ENCODE data around the gene RPL19. TPM values are rescaled to one million over a fixed set of nuclear protein-coding genes. Genes with fewer than 3 reads are reported as not detected.

The RPL19 gene
- total RNA-seq, 1 donor from 2014 or later = 1,451 TPM

DNA sequence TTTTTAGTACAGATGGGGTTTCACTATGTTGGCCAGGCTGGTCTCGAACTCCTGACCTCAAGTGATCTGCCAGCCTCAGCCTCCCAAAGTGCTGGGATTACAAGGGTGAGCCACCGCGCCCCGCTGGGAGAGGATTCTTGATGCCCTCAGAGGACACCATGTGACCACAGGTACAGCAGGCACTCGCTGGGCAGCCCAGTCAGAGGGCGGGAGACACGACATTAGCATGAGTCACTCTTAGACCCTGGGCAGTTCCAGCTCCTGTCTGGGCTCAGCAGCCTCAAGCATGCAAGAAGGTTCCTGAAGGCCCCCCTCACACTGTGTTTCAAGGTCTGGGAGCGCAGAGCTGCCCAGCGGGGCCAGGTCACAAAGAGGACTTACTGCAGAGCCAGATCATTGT, 13.8 kb downstream of the RPL19 start:
- Mint-ChIP-seq H3K27me3 (ENCODE audit: low read depth, unreplicated experiment) (peaks cover 46% of the 10 kb centered on the region), H3K4me1 (ENCODE audit: low read depth, unreplicated experiment) (peaks cover 2% of the 10 kb centered on the region), H3K9me3 (ENCODE audit: unreplicated experiment) (no peaks in the 10 kb centered on the region), H3K27ac (ENCODE audit: unreplicated experiment) (no peak overlapping the region), H3K36me3 (ENCODE audit: low read depth, unreplicated experiment) (no peaks in the 10 kb centered on the region), H3K4me3 (ENCODE audit: unreplicated experiment) (no peak overlapping the region)
- H2AFZ ChIP-seq (ENCODE audit: low read depth, low read length) = no peak overlapping the region
- no peaks in the 10 kb centered on the region for H3K9me3 ChIP-seq (ENCODE audit: insufficient read depth, low read depth, low read length)
- H3K27ac ChIP-seq (ENCODE audit: low read depth, low read length) = no peak overlapping the region
- no peaks in the 10 kb centered on the region for H4K20me1 ChIP-seq (ENCODE audit: insufficient read depth, low read length)
- no peak overlapping the region for H3K4me3 ChIP-seq (ENCODE audit: insufficient read depth, low read depth, low read length)
- no peaks in the 10 kb centered on the region for H3K36me3 ChIP-seq (ENCODE audit: insufficient read depth, low read length)
- peaks cover 13% of the 10 kb centered on the region for H3K4me1 ChIP-seq (ENCODE audit: insufficient read depth, low read length)
- H3K9ac ChIP-seq (ENCODE audit: low read length) = no peak overlapping the region
- no peak for TF ChIP-seq EZH2 (IDR thresholded peaks at IDR 0.05; ENCODE audit: insufficient read depth, low read length)
- TF ChIP-seq, protein P1, sequence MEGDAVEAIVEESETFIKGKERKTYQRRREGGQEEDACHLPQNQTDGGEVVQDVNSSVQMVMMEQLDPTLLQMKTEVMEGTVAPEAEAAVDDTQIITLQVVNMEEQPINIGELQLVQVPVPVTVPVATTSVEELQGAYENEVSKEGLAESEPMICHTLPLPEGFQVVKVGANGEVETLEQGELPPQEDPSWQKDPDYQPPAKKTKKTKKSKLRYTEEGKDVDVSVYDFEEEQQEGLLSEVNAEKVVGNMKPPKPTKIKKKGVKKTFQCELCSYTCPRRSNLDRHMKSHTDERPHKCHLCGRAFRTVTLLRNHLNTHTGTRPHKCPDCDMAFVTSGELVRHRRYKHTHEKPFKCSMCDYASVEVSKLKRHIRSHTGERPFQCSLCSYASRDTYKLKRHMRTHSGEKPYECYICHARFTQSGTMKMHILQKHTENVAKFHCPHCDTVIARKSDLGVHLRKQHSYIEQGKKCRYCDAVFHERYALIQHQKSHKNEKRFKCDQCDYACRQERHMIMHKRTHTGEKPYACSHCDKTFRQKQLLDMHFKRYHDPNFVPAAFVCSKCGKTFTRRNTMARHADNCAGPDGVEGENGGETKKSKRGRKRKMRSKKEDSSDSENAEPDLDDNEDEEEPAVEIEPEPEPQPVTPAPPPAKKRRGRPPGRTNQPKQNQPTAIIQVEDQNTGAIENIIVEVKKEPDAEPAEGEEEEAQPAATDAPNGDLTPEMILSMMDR (IDR thresholded peaks at IDR 0.05; ENCODE audit: insufficient read depth, low read depth, low read length) = no peak
- peaks cover 14% of the 10 kb centered on the region for H3K27me3 ChIP-seq (ENCODE audit: insufficient read depth, low read length)
- FAIRE-seq = no peak
- H3K4me2 ChIP-seq (ENCODE audit: low read length) = no peak overlapping the region
- H3K79me2 ChIP-seq (ENCODE audit: insufficient read depth, low read length) = no peaks in the 10 kb centered on the region
- peak; percentile 34 for DNase-seq (ENCODE audit: low read depth)

DNA sequence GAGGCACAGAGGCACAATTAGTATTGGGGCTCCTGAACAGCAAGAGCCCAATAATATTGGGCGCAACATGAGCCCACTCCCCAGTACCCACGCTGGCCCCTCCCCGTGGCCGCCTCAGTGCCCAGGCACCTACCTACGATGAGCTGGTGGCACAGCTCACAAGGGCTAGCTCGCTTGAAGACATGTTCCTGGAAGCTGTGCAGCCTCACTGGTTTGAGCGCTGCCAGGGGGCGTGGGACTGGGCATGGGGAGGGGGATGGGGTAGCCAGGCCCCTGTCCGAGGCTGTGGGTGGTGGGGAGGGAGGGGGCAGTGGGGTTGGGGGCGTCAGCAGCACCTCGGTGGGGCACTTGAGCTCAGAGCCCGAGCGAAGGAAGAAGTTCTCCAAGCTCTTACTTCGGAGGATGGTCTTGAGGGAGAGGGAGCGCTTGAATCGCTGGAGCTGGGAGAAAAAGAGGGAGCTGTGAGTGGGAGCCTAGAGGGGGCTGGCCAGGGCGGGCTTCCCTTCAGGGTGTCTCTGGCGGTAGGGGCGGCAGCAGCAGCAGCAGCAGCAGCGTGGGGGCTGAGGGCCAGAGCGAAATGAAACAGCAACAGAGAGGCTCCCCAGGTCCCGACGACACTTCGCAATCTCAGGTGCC, 17.8 kb downstream of the RPL19 start:
- Histone ChIP-seq H3K36me3 (ENCODE audit: insufficient read depth, low read length) (no peaks in the 10 kb centered on the region), H3K27ac (ENCODE audit: low read depth, low read length) (no peak overlapping the region), H3K4me1 (ENCODE audit: insufficient read depth, low read length) (no peaks in the 10 kb centered on the region), H3K79me2 (ENCODE audit: insufficient read depth, low read length) (no peaks in the 10 kb centered on the region), H3K4me3 (ENCODE audit: insufficient read depth, low read depth, low read length) (no peak overlapping the region), H3K9me3 (ENCODE audit: insufficient read depth, low read depth, low read length) (no peaks in the 10 kb centered on the region), H3K27me3 (ENCODE audit: insufficient read depth, low read length) (peaks cover 20% of the 10 kb centered on the region), H3K4me2 (ENCODE audit: low read length) (no peak overlapping the region), H2AFZ (ENCODE audit: low read depth, low read length) (no peak overlapping the region), H3K9ac (ENCODE audit: low read length) (no peak overlapping the region), H4K20me1 (ENCODE audit: insufficient read depth, low read length) (no peaks in the 10 kb centered on the region)
- H3K9me3 Mint-ChIP-seq (ENCODE audit: unreplicated experiment) = no peaks in the 10 kb centered on the region
- TF ChIP-seq EZH2 (IDR thresholded peaks at IDR 0.05; ENCODE audit: insufficient read depth, low read length) = no peak
- TF ChIP-seq, protein P1 (IDR thresholded peaks at IDR 0.05; ENCODE audit: insufficient read depth, low read depth, low read length) = no peak
- H3K27me3 Mint-ChIP-seq (ENCODE audit: low read depth, unreplicated experiment) = peaks cover 57% of the 10 kb centered on the region
- no peak for FAIRE-seq
- H3K27ac Mint-ChIP-seq (ENCODE audit: unreplicated experiment) = no peak overlapping the region
- H3K36me3 Mint-ChIP-seq (ENCODE audit: low read depth, unreplicated experiment) = no peaks in the 10 kb centered on the region
- no peak for DNase-seq (ENCODE audit: low read depth)
- no peak overlapping the region for H3K4me3 Mint-ChIP-seq (ENCODE audit: unreplicated experiment)
- H3K4me1 Mint-ChIP-seq (ENCODE audit: low read depth, unreplicated experiment) = peaks cover 2% of the 10 kb centered on the region

DNA sequence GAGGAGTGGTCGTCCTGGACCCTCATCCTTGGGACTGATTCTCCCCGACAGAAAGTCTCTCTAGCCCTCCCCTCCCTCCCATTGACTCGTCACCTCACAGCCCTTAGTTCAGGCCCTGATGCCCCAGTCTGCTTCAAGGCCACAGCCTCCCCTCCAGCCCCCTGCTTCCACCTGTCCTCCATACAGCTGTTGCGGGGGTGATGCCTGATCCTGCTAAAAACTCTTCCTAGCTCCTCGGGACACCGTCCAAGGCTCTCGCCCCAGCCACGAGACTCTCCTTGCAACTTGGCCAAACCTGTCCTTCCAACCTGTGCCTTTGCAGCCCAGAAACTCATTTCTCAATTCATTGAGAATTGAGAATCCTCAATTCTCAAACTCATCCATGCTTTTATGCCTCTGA, 18.8 kb downstream of the RPL19 start:
- peaks cover 25% of the 10 kb centered on the region for H3K27me3 ChIP-seq (ENCODE audit: insufficient read depth, low read length)
- no peaks in the 10 kb centered on the region for H3K79me2 ChIP-seq (ENCODE audit: insufficient read depth, low read length)
- Mint-ChIP-seq H3K9me3 (ENCODE audit: unreplicated experiment) (no peaks in the 10 kb centered on the region), H3K27ac (ENCODE audit: unreplicated experiment) (no peak overlapping the region), H3K36me3 (ENCODE audit: low read depth, unreplicated experiment) (no peaks in the 10 kb centered on the region), H3K4me1 (ENCODE audit: low read depth, unreplicated experiment) (peaks cover 2% of the 10 kb centered on the region), H3K4me3 (ENCODE audit: unreplicated experiment) (no peak overlapping the region), H3K27me3 (ENCODE audit: low read depth, unreplicated experiment) (peaks cover 64% of the 10 kb centered on the region)
- H3K4me2 ChIP-seq (ENCODE audit: low read length) = no peak overlapping the region
- no peak overlapping the region for H3K27ac ChIP-seq (ENCODE audit: low read depth, low read length)
- DNase-seq (ENCODE audit: low read depth) (no peak), FAIRE-seq (no peak)
- no peak for TF ChIP-seq EZH2 (IDR thresholded peaks at IDR 0.05; ENCODE audit: insufficient read depth, low read length)
- TF ChIP-seq, protein P1 (IDR thresholded peaks at IDR 0.05; ENCODE audit: insufficient read depth, low read depth, low read length) = no peak
- no peak overlapping the region for H3K4me3 ChIP-seq (ENCODE audit: insufficient read depth, low read depth, low read length)
- H3K36me3 ChIP-seq (ENCODE audit: insufficient read depth, low read length) = no peaks in the 10 kb centered on the region
- no peak overlapping the region for H2AFZ ChIP-seq (ENCODE audit: low read depth, low read length)
- H4K20me1 ChIP-seq (ENCODE audit: insufficient read depth, low read length) = no peaks in the 10 kb centered on the region
- H3K9ac ChIP-seq (ENCODE audit: low read length) = no peak overlapping the region
- H3K9me3 ChIP-seq (ENCODE audit: insufficient read depth, low read depth, low read length) = no peaks in the 10 kb centered on the region
- no peaks in the 10 kb centered on the region for H3K4me1 ChIP-seq (ENCODE audit: insufficient read depth, low read length)
